NCI-H69 (cell line): ENCODE results near the gene KMT2A.
"Not testable (repeated sequence)": the region's sequence is repeated elsewhere in the genome, so short reads cannot be mapped to it uniquely, and the experiment has no call there.

ENCODE experiments used
- DNase-seq: peaks from one replicate; lab custom pipeline; 2025; lab: John Stamatoyannopoulos, UW

The KMT2A gene

DNA sequence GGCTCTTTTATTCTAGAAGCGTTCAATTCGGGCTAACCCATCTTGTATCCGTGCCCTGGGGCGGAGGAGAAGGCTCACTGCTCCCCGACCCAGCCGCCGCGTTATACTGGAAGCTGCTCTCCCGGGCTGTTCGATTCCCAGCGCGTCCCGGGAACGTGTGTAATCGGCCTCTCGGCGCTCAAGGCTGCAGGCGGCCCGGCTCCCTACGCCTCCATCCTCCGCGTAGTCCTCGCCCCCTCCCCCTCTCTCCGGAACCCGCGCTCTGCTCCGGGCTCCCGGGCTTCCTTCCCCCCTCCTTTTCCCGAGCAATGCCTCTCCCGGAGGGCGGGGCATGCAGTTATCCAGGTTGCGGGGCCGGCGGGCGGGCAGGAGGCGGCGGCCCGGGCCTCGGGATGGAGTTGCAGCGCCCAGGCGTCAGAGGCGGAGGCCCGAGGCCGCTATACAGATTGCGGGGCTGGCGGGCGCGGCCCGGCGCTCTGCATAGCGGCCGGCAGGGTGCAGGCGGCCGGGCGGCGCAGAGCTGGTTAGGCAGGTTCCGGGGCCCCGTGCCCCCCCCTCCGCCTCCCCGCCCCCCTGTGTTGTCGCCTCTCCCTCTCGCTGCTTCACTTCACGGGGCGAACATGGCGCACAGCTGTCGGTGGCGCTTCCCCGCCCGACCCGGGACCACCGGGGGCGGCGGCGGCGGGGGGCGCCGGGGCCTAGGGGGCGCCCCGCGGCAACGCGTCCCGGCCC is at the start of gene KMT2A:
Gene KMT2A, plus strand, starts transcription at position 600 of the 732 bp plus-strand sequence. Its CDS starts 21 bp downstream, at position 621.
- peak; percentile 99 for DNase-seq

- DNase-seq = no peak
Observed at GRCh38 chr11:118396097-118396501, 40.2 kb upstream of the KMT2A start.

DNA sequence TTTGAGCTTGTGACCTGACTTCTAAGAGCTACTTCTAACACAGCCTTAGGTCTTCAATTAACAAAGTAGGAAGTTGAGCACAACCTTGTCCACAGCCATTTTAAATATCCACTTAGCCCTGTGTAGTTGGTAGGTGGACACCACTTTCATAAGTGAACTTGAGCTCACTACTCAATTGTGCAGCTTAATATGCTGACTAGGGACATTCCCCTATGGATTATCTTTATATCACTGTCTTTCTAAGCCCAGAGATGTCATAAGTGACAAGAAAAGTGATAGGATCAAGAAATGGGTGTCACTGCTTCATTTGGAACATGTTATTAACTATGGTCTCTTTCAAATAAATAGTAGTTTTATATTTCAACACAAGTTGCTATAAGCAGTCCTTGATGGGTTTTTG is 38.8 kb upstream of the KMT2A start:
- DNase-seq = no peak

DNA sequence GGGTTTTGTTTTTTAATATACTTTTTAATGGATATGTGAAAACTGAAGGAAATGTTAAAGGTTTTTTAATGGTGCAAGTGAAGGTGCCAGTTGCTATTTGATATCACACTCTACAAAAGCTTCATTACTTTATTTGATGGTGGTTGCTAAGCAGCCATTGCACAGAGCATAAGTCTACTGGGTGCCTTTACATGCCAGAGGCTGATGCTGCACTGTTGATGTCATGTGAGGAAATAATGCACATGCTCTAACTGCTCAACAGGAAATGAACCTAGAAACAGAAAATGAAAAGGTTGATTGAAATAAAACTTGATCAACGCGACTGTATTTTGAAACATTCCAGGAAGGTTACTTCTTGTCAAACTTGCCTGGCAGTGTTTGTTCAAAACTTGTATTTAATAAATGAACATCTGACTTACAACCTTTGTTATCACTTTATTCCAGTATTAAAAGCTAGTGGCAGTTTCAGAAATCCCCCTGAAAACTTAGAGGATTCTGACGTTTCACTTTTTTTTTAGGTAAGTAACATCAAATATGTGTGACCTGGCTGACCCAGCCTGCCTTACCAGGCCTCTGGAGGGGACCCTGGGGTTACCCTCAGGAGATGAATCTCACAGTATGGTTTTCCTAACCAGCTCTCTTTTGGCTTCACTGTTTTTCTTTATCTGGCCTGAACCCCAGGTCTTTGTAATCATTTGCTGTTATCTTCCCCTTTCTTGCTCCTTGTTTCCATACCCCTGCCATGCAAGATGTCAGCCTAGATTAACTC is 37.3 kb upstream of the KMT2A start:
- no peak for DNase-seq

GRCh38 chr11:118401151-118401879 is 35.0 kb upstream of the KMT2A start, which contains the start of gene ATP5MG:
Gene ATP5MG (plus strand): TSS chr11:118401606. CDS start chr11:118401666, 60 bp downstream.
- peak; percentile 97 for DNase-seq

DNA sequence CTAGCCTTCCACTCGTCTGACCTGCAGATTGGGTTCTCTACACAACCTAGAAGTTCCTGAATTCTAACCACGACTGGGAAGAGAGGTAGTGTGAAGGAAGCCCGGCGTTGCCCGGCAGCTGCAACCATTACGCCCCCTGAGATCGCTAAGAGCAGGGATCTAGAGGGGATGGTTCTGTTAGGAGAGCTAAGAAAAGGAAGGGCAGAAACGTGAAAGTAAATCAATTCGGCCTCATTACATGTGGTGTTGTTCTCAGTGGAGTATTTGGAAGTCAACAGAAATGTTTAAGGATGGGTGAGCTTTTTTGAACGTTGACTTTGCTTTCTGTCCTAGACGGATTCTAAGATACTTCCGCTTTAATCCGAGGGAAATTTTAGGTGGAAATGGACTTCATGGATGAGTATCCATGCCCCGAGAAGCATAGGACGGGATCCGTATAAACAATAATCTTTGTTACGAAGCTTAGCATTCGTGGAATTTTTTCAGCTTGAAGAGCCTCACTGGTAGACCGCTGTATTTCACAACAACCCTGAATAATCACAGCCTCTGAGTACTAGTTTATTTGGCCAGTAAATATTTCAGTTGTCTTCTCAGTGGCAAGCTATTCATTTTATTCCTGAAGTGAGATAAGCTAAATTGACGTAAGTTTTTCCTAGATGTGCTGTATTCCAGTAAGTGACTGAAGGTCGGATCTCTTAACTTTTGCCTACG is 34.3 kb upstream of the KMT2A start:
- DNase-seq = no peak

DNA sequence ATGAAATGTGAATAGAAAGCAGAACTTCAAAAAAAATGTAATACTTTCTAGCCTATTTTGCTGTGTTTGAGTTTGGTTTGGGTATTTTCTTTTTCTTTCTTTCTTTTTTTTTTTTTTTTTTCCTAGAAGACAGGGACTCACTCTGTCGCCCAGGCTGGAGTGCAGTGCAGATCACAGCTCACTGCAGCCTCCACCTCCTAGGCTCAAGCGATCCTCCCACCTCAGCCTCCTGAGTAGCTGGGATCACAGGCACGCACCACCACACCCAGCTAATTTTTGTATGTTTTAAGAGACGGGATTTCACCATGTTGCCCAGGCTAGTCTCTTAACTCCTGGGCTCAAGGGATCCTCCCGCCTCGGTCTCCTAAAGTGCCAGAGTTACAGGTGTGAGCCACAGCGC is 33.7 kb upstream of the KMT2A start:
- DNase-seq = not testable (repeated sequence)

DNA sequence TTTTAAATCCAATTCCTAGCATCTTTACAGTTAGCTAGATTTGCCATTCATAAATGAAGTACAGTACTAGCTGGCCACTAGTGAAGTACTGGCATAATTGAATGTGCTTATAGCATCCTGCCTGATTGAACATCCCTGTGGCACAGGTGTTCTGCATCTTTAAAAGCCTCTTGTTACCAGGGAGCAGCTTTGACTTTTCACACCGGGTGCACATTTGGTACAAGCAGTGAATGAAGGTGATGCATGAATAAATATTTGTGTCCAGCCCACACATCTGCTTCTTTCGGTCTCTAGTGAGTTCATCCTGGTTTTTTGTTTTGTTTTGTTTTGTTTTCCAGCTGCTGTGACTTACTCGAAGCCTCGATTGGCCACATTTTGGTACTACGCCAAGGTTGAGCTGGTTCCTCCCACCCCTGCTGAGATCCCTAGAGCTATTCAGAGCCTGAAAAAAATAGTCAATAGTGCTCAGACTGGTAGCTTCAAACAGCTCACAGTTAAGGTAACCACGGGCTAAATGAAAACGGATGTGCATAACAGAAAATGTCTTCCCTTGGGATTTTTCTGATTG is 29.6 kb upstream of the KMT2A start:
- peak; percentile 99 for DNase-seq

DNA sequence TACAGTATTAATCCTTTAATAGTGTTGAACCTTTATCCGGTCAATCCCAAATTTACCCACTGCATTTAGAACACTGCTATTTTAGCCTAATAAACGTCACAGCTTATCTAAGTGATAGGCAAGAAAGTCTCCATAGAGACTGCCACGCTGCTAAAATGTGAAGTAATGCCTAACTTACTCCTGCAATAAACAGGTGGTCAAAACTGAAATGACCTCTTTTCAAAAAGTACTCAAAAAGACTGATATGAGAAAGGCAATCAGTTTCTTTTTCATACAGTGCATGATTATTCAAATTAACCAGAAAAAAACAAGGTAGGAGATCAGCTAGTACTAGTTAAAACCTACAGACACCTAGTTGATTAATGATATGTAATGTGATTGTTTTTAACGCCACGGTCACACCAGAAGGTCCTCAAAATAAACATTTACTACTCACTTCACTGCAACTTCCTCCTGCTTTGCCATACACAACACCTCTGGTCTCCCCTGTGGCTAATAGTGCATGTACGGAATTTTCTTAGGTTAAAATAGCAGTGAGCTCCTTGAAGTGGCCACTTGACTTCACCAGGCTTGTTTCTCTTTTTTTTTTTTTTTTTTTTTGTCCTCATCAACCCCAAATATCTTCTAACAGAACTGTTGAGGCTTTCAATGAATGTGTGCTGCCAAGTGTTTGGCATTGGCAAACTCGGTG is 26.1 kb upstream of the KMT2A start:
- no peak for DNase-seq

DNA sequence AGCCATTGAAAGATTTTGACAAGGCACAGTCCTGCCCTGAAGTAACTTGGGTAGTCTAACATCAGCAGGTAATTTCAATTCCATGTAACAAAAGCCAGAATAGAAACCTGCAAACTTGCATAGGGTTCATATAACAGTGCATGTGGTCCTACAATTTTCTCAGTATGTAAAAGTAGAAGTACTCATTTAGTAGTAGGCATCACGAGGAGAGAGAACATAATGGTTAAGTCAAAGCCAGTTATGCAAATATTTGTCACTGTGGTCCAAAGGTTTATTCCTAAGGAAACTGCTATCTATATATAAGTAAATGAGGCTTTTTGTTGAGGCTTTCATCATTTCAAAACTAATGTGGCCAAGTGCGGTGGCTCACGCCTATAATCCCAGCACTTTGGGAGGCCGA is 24.8 kb upstream of the KMT2A start:
- DNase-seq = no peak

DNA sequence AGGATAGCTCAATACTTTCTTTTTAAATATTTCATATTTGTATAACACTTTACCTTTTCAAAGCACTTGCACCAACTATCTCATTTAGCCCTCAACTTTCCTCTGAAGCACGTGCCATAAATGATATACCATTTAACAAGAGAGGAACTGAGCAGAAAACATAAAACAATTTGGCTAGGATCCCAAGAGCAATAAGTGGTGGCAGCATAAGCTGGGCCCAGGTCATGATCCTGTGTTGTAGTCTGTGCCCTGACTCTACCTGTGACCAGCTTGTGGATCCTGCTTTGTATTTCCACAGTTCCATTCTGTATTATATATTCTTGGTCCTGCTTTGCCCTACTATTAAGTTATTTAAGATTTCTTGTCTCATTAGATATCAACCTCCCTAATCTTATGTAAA is 23.4 kb upstream of the KMT2A start:
- DNase-seq = peak; percentile 17

GRCh38 chr11:118415062-118415738 is 21.1 kb upstream of the KMT2A start:
- DNase-seq = no peak

GRCh38 chr11:118415739-118416068 is 20.6 kb upstream of the KMT2A start:
- DNase-seq = peak; percentile 67

GRCh38 chr11:118416900-118417299 is 19.4 kb upstream of the KMT2A start:
- peak; percentile 32 for DNase-seq

DNA sequence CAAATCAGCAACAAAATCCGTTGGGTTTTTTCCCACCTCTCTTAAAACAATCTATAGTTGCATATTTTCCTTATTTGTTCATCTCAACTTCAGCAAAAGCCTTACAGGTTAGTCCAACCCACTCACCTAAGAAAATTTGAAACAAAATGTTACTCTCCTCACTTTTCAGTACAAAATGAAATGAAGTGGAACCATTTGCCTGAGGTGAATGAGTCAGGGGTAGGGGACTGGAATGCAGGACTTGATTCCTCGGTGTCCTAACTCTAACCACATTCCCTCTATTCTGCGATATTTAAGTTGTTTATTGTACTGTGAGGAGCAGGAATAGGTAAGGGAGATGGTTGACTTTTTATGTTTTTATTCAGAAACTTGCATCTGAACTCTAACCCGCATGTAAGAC is 18.5 kb upstream of the KMT2A start:
- DNase-seq = no peak

- no peak for DNase-seq
Observed at GRCh38 chr11:118418766-118419165, 17.5 kb upstream of the KMT2A start.

DNA sequence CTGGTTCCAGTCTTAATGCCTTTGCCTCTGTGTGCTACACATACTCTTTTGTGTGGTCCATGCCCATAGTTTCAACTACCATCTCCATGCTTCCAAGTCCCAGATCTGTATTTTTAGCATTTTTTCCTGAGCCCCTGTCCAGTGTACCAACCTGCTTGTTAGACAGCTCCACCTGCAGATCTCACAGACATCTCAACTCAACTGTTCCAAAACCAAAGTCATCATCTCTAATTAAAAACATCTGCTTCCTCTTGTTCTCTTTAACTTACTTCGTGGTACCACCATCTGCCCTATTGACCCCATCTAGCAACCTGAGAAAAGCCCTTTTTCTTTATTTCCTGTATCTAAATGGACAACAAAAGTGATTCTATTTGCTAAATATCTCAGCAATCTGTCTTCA is 8.6 kb upstream of the KMT2A start:
- no peak for DNase-seq

DNA sequence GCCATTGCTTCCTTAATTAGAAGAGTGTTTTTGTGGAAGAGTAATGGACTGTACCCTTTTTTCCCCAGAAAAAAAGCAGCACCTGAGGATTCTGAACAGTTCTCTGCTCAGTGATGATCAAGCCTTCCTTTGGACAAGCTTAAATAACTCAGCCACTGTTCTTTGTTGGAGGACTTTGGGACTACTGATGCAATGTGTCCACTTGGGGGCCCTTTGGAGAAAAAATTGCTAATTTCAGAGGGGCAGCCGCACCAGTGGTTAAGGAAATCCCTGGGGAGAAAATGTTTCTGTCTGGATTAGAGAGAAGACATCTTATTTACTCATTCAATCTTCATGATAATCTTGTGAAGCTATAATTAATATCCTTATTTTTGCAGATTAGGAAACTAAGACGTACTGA is 5.3 kb upstream of the KMT2A start:
- DNase-seq = peak; percentile 24

DNA sequence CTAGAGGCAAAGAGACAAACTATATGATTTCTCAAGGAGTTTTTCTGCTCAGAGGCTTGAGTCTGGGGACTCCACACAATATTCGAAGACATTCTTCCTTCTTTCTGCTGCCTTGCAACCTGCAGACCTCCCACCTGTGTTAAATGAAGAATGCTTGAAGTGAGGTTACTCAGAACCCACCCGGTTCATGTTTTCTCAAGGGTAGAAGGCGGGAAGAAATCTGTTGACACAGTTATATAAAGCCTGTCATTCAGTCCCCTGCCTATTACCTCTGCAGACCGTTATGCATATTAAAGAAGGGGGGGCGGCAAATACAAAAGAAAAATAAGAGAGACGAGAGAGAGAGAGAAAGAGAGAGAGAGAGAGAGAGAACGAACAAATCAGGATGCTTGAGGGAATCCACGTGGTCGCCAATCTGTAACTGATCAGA is 2.2 kb upstream of the KMT2A start:
- DNase-seq = peak; percentile 85

DNA sequence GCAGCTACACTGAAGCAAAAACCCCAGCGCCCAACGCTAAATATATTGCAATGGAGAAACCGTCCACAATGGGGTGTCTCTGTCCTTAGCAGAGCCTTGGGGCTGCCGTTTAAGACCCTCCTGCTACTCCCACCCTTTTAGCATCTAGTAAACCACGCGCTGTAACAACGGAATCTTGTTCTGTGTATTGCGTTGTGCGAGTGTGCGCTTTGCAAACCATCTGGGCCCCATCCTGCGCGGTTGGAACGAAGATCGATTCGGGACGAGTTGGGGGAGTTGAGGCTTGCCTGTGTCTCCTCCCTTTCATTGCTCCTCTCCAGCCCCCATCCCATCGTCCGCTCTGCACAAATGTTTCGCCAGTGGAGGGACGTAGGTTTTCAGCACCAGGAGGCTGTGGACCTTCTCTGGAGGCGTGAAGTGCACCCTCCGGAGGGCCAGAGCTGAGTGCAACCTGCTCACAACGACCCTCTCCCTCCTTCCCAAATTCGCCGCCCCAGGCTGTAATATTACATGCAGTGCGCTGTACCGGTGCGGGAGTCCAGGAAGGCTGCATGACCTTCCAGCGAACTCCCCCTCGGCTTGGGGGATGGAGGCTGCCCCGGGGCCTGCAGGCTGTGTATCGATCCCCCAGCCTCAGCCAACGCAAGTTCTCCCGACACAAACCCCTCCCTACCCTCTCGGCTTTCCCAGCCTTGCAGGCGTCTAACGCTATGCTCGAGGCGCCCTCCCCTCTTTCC is 1.6 kb upstream of the KMT2A start:
- peak; percentile 82 for DNase-seq
